HepG2 (cell line): ENCODE measurements around the gene HIPK2. TPM values are rescaled to one million over a fixed set of nuclear protein-coding genes. Genes with fewer than 3 reads are reported as not detected.

Source experiments
- GABPA ChIP-seq, 2 experiments: IDR thresholded peaks; 2 replicates each; pipeline ENCODE4 v1.6.1; 2011 to 2016; ENCODE audit warnings: low read depth in 2 of 2, low read length in 1 of 2, missing biosample characterization in 1 of 2, missing genetic modification characterization in 1 of 2
- HES4 ChIP-seq: sonication (generic); formaldehyde crosslinking; IDR thresholded peaks from 2 replicates; pipeline ENCODE4 v1.9.0; 2021; ENCODE audit warnings: mild to moderate bottlenecking, missing genetic modification reagents, borderline replicate concordance
- HNF4G ChIP-seq, 2 experiments: sonication (generic) in 1 of 2; formaldehyde crosslinking in 1 of 2; IDR thresholded peaks; 2 replicates each; pipeline versions ENCODE4 v1.4.0 to v1.6.1; 2011 to 2020; ENCODE audit warnings: borderline replicate concordance in 2 of 2, low read depth in 2 of 2, mild to moderate bottlenecking in 2 of 2, low read length in 1 of 2, missing genetic modification reagents in 1 of 2, moderate library complexity in 1 of 2
- KAT8 ChIP-seq: IDR thresholded peaks from 2 replicates; pipeline ENCODE4 v1.6.1; 2016; ENCODE audit warnings: missing genetic modification reagents, missing compliant biosample characterization
- KLF16 ChIP-seq, 2 experiments: sonication (generic) in 1 of 2; formaldehyde crosslinking in 1 of 2; IDR thresholded peaks; 2 replicates each; pipeline versions ENCODE4 v1.6.1 to v1.8.0; 2016 to 2023; ENCODE audit warnings: missing genetic modification reagents in 2 of 2, missing compliant biosample characterization in 1 of 2
- PAX8 ChIP-seq: sonication (generic); formaldehyde crosslinking; IDR thresholded peaks from 2 replicates; pipeline ENCODE4 v1.8.0; 2022; ENCODE audit warnings: mild to moderate bottlenecking, missing genetic modification reagents, borderline replicate concordance
- PRDM15 ChIP-seq: sonication (generic); formaldehyde crosslinking; IDR thresholded peaks from 2 replicates; pipeline ENCODE4 v1.4.0; 2020; ENCODE audit warnings: missing genetic modification reagents
- RBAK ChIP-seq: sonication (generic); formaldehyde crosslinking; IDR thresholded peaks from 2 replicates; pipeline ENCODE4 v1.5.1; 2020; ENCODE audit warnings: mild to moderate bottlenecking, missing genetic modification reagents
- SIX4 ChIP-seq: sonication (generic); formaldehyde crosslinking; IDR thresholded peaks from 2 replicates; pipeline ENCODE4 v1.4.0; 2020; ENCODE audit warnings: missing genetic modification reagents
- TBX2 ChIP-seq: sonication (generic); formaldehyde crosslinking; IDR thresholded peaks from 2 replicates; pipeline ENCODE4 v1.5.0; 2020; ENCODE audit warnings: missing genetic modification reagents, mild to moderate bottlenecking, borderline replicate concordance
- TBX3 ChIP-seq: fragments of 450-650 bp; IDR thresholded peaks from 2 replicates; pipeline ENCODE4 v1.6.1; 2017; ENCODE audit warnings: antibody characterized with exemption, mild to moderate bottlenecking, inconsistent platforms, borderline replicate concordance
- ZBTB34 ChIP-seq: sonication (generic); formaldehyde crosslinking; IDR thresholded peaks from 2 replicates; pipeline ENCODE4 v1.8.0; 2022; ENCODE audit warnings: mild to moderate bottlenecking, missing genetic modification reagents
- ZGPAT ChIP-seq: IDR thresholded peaks from 2 replicates; pipeline ENCODE4 v1.6.1; 2016; ENCODE audit warnings: mild to moderate bottlenecking
- ZMYM3 ChIP-seq: sonication (generic); formaldehyde crosslinking; IDR thresholded peaks from 2 replicates; pipeline ENCODE4 v1.5.1; 2020; ENCODE audit warnings: mild to moderate bottlenecking, missing genetic modification reagents
- ZNF251 ChIP-seq: sonication (generic); formaldehyde crosslinking; IDR thresholded peaks from 2 replicates; pipeline ENCODE4 v1.9.0; 2021; ENCODE audit warnings: mild to moderate bottlenecking, missing genetic modification reagents
- ZNF460 ChIP-seq: sonication (generic); formaldehyde crosslinking; IDR thresholded peaks from 2 replicates; pipeline ENCODE4 v1.5.1; 2020; ENCODE audit warnings: missing genetic modification reagents, mild to moderate bottlenecking, borderline replicate concordance
- ZNF609 ChIP-seq: sonication (generic); formaldehyde crosslinking; IDR thresholded peaks from 2 replicates; pipeline ENCODE4 v1.4.0; 2020; ENCODE audit warnings: mild to moderate bottlenecking, missing genetic modification reagents, borderline replicate concordance
- ZNF878 ChIP-seq: sonication (generic); formaldehyde crosslinking; IDR thresholded peaks from 2 replicates; pipeline ENCODE4 v1.8.1; 2023; ENCODE audit warnings: mild to moderate bottlenecking, missing genetic modification reagents, moderate library complexity
- polyA plus RNA-seq, 8 experiments: library from polyadenylated mRNA; depleted of rRNA in 3 of 8; stranded (reverse) in 7 of 8; unstranded in 1 of 8; fragments of >200 nt; fragmentation: Illumina TruSeq in 4 of 8; extraction: Trizol in 4 of 8; gene quantifications; 2 replicates each; pipeline versions ENCODE4 v1.2.1 to v1.2.3, GENCODE V29; 2011 to 2016; ENCODE audit warnings: low read depth in 4 of 8, missing spikeins in 1 of 8, mixed read lengths in 1 of 8; ENCODE audit not compliant: insufficient read depth in 1 of 8
- total RNA-seq, 5 experiments: library from RNA; depleted of rRNA; stranded (reverse); fragments of >200 nt; fragmentation: Illumina TruSeq; extraction: Trizol; gene quantifications; 2 replicates each; pipeline ENCODE4 v1.2.3, GENCODE V29; 2016; ENCODE audit warnings: low read depth in 1 of 5

Gene HIPK2
- total and polyA plus RNA-seq, 2 of the 13 experiments (the other 11 are each of a cell fraction or from before 2014, with no cell fraction given) = 14.4 to 20.2 TPM

- TF ChIP-seq ZNF878 (no peak), PAX8 (CRISPR knock-in tag) (no peak), SIX4 (CRISPR knock-in tag) (no peak), TBX3 (no peak), KAT8 (CRISPR knock-in tag) (no peak), ZBTB34 (CRISPR knock-in tag) (no peak), HNF4G (IDR thresholded peaks at IDR 0.05; ENCODE audit: borderline replicate concordance, low read depth, low read length) (0 out of 2 replicates have a peak, but pooled peaks have one; percentile 40), HNF4G (CRISPR knock-in tag; IDR thresholded peaks at IDR 0.05; ENCODE audit: borderline replicate concordance, low read depth) (no peak), RBAK (CRISPR knock-in tag) (no peak), PRDM15 (CRISPR knock-in tag) (peak; percentile 90), ZGPAT (CRISPR knock-in tag) (no peak), ZNF609 (CRISPR knock-in tag) (no peak), HES4 (CRISPR knock-in tag) (no peak), ZMYM3 (CRISPR knock-in tag) (peak; percentile 88), TBX2 (CRISPR knock-in tag) (0 out of 2 replicates have a peak, but pooled peaks have one; percentile 9), ZNF251 (CRISPR knock-in tag) (no peak), GABPA (IDR thresholded peaks at IDR 0.05; ENCODE audit: low read depth, low read length) (no peak), GABPA (CRISPR knock-in tag; IDR thresholded peaks at IDR 0.05; ENCODE audit: low read depth) (peak; percentile 28), ZNF460 (CRISPR knock-in tag) (no peak), KLF16 (CRISPR knock-in tag; IDR thresholded peaks at IDR 0.05) (no peak)
These were observed 29.2 kb upstream of the HIPK2 start (continued) for GRCh38 chr7:139807009-139807408.
